GM11168 (cell line): ENCODE results near the gene FXYD4.
"Not testable (repeated sequence)": the region's sequence is repeated elsewhere in the genome, so short reads cannot be mapped to it uniquely, and the experiment has no call there.

Experiments used
- in situ Hi-C: fragments of 300-500 bp; cut with MboI; formaldehyde crosslinking; loops from one replicate; pipeline ENCODE4 v1.12.0; 2022; ENCODE audit warnings: low sequenced_read_pairs; ENCODE audit not compliant: unreplicated experiment

The FXYD4 gene, protein sequence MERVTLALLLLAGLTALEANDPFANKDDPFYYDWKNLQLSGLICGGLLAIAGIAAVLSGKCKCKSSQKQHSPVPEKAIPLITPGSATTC

GRCh38 chr10:43371418-43371817, at the start of gene FXYD4:
TSS of gene FXYD4 (plus strand) at chr10:43371636. CDS start at chr10:43373747, 2,111 bp downstream.
- in situ Hi-C loops = no loop called here

DNA sequence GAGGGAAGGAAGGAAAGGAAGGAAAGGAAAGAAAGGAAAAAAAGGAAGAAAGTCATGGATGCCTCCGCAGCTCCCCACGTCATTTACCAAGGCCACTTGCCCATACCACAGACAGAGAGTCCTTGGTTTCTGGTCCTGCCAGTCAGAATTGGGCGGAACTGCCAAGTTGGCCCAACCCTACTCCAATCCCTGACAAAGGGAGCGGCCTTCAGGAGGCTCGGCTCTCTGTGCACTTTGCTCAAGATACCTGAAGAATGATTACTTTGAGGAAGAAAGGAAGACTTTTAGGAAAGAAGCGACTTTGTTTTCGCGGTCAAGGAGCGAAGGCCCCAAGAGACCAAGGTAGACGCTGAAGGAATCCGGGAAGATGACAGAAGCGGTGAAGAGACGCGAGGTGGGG, 49.1 kb upstream of the FXYD4 start:
- in situ Hi-C loops = no loop called here

GRCh38 chr10:43322769-43323168, 48.7 kb upstream of the FXYD4 start:
- in situ Hi-C loops = no loop called here

DNA sequence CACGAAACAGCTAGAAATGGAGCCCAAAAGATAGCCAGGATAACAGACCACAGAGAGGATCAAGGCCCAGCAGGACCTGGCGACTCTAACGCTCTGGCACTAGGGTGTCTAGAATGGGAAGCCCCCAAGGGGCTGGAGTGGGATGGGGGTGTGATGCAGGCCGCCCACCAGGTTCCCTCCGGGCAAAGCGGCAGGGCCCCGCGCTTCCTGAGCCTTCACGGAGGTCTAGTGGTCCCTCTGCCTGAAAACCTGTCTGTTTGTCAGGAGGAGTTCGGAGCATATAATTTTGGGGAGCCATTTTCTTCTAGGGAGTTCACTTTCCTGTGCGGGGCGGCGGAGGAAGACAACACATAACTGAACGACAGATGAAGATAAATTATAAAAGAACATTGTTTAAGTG, 48.2 kb upstream of the FXYD4 start:
- in situ Hi-C loops = no loop called here

- in situ Hi-C loops = no loop called here
Measured at GRCh38 chr10:43324876-43325275, 46.6 kb upstream of the FXYD4 start.

- in situ Hi-C loops = no loop called here
Measured at GRCh38 chr10:43327171-43327570, 44.3 kb upstream of the FXYD4 start.

DNA sequence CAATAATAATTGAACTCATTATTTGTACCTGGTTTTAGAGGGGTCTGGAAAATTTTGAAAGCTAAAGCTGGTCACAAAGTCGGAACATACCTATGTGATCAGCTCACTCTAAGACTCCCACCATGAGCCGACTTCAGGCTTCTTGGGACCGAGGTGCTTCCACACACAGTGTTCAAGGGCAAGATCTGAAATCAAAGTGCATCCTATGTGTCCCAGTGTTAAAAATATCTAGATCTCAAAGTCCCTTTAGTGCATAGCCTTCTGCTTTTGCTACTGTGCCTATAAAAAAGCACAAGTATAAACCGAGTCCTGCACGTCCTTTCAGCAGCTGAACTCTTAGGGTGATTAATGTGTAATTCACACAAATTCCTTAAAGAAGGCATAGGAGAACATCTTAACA, 43.5 kb upstream of the FXYD4 start:
- in situ Hi-C loops = no loop called here

- in situ Hi-C loops = not testable (repeated sequence)
Measured at GRCh38 chr10:43328810-43329209, 42.6 kb upstream of the FXYD4 start.

DNA sequence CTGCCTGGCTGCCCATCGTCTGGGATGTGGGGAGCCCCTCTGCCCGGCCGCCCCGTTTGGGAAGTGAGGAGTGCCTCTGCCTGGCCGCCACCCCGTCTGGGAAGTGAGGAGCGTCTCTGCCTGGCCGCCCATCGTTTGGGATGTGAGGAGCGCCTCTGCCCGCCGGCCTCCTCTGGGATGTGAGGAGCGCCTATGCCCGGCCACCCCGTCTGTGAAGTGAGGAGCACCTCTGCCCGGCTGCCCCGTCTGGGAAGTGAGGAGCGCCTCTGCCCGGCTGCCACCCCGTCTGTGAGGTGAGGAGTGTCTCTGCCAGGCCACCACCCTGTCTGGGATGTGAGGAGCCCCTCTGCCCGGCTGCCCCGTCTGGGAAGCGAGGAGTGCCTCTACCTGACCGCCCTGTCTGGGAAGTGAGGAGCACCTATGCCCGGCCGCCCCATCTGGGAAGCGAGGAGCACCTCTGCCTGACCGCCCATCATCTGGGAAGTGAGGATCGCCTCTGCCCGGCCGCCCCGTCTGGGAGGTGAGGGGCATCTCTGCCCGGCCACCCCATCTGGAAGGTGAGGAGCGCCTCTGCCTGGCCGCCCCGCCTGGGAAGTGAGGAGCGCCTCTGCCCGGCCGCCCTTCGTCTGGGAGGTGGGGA, 42.1 kb upstream of the FXYD4 start:
- in situ Hi-C loops = not testable (repeated sequence)

- in situ Hi-C loops = not testable (repeated sequence)
Measured at GRCh38 chr10:43330049-43330823, 41.2 kb upstream of the FXYD4 start.

GRCh38 chr10:43330824-43331127, 40.7 kb upstream of the FXYD4 start:
- in situ Hi-C loops = not testable (repeated sequence)

- in situ Hi-C loops = no loop called here
Measured at GRCh38 chr10:43333653-43334052, 37.8 kb upstream of the FXYD4 start.

GRCh38 chr10:43336061-43336460, 35.4 kb upstream of the FXYD4 start:
- in situ Hi-C loops = no loop called here

DNA sequence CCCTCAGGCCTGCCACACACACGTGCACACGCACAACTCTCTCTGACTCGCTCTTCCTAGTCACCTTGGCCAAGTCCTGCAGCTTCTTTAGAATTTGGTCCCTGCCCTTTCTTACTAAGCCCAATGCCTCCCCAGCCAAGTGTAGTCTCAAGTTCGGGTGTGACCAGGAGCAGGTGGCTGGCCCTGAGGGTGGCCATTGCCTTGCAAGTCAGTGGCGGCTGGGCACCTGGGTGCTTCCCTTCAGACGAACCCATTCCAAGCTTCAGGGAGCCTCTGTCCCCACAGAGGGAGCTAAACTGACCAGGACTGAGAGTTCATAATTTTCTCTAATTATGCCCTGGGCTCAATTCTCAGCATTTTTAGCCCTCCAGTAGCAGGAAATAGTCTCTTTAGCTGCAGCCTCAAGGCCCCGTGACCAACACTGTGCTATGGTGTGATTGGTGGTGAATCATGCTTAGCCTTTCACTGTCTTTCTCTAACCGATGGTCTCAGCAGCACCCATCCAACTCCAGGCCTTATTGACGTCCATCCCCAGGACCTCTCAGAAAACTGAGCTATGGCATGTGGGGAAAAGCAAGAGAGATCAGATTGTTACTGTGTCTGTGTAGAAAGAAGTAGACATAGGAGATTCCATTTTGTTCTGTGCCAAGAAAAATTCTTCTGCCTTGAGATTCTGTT, 34.7 kb upstream of the FXYD4 start:
- in situ Hi-C loops = no loop called here

DNA sequence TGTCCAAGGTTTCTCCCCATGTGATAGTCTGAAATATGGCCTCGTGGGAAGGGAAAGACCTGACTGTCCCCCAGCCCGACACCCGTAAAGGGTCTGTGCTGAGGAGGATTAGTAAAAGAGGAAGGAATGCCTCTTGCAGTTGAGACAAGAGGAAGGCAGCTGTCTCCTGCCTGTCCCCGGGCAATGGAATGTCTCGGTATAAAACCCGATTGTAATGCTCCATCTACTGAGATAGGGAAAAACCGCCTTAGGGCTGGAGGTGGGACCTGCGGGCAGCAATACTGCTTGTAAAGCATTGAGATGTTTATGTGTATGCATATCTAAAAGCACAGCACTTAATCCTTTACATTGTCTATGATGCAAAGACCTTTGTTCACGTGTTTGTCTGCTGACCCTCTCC, 33.9 kb upstream of the FXYD4 start:
- in situ Hi-C loops = not testable (repeated sequence)

GRCh38 chr10:43338117-43338516, 33.3 kb upstream of the FXYD4 start:
- in situ Hi-C loops = no loop called here

GRCh38 chr10:43339136-43339535, 32.3 kb upstream of the FXYD4 start:
- in situ Hi-C loops = no loop called here

DNA sequence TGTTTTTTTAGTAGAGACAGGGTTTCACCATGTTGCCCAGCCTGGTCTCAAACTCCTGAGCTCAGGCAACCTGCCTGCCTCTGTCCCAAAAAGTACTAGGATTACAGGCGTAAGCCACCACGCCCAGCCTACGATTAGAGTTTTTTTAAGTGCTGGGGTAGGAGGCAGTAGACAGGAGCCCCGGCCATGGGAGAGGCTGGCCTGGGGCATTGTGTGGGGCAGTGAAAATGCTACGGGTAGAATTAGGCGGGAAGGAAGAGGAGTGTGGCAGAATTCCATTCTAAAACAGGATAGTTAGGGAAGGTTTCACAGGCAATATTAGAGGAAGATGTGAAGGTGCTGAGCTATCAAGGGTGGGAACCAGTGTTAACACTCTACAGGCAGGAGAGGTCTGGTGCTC, 31.3 kb upstream of the FXYD4 start:
- in situ Hi-C loops = no loop called here

GRCh38 chr10:43340619-43341018, 30.8 kb upstream of the FXYD4 start:
- in situ Hi-C loops = no loop called here

- in situ Hi-C loops = no loop called here
Measured at GRCh38 chr10:43341450-43341849, 30.0 kb upstream of the FXYD4 start.
